ENCODE measurements around the gene C5orf63.

DNA sequence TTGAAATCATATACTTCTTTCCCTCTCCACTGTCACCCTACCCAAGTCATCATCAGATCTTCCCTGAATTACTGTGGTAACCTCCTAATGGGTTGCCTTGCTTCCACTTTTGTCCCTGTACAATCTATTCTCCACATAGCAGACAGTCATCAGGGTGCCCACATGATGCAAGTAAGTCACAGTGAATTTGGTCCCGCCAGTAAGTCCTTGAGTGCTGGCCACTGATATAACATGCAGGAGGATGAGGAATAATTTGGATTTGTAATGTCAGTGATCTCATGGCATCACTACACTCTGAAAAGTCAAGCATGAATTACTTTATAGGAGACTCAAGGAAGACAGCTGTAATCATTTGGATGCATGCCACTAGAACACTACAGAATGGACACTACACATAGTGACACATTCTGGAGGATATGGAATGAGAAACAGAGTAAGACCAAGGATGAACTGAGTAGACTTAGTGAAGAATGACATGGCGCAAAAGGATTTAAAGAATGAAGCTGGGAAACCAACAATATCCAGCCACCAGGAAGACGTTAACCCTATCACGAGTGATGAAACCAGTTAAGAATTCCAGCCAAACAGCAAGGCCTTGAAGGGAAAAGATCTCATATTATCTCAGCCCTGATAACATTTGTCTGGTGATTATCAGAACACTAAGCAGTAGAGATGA lies 71.5 kb downstream of the C5orf63 start:
- no peak for TF ChIP-seq TAF1 (IDR thresholded peaks at IDR 0.05; ENCODE audit: low read depth, low read length)
- no peak for TF ChIP-seq POLR2A (IDR thresholded peaks at IDR 0.05; ENCODE audit: low read depth, low read length)
- no peak for TF ChIP-seq POU2F2 (IDR thresholded peaks at IDR 0.05; ENCODE audit: low read depth, low read length)
- TF ChIP-seq POLR2AphosphoS5 (IDR thresholded peaks at IDR 0.05; ENCODE audit: low read depth, low read length), result no peak

Data from GM12891 (cell line).